ENCODE measurements around the gene COMMD8. TPM values are rescaled to one million over a fixed set of nuclear protein-coding genes. Genes with fewer than 3 reads are reported as not detected.

The COMMD8 gene
- total RNA-seq, 1 experiment from 2014 or later, result 19.9 TPM

GRCh38 chr4:47499700-47500099 is 36.2 kb upstream of the COMMD8 start:
- H3K27me3 ChIP-seq (ENCODE audit: insufficient read depth, low read length), result no peaks in the 10 kb centered on the region
- no peaks in the 10 kb centered on the region for H3K79me2 ChIP-seq (ENCODE audit: insufficient read depth, low read length)
- H3K27ac ChIP-seq (ENCODE audit: low read depth, low read length), result no peak overlapping the region
- intact Hi-C loops (cut with micrococcal nuclease), result no loop called here
- H3K4me2 ChIP-seq (ENCODE audit: low read length), result no peak overlapping the region
- ChIA-PET CTCF (no interaction called here), POLR2A (no interaction called here), RAD21 (ENCODE audit: low non-redundant PET in 1 of 2, low total read pairs in 2 of 2, uncharacterized antibody in 2 of 2, unreplicated experiment in 2 of 2) (no interaction called here)
- no TSS peak for BruUV-seq (replicated peaks)
- no peaks in the 10 kb centered on the region for H4K20me1 ChIP-seq (ENCODE audit: insufficient read depth)
- no peaks in the 10 kb centered on the region for H3K9me2 ChIP-seq (ENCODE audit: insufficient read depth)
- TF ChIP-seq ZNF274 (IDR thresholded peaks at IDR 0.05; ENCODE audit: low read depth, low read length), result no peak
- TF ChIP-seq ZFX (IDR thresholded peaks at IDR 0.05), result no peak
- no peak for TF ChIP-seq RAD21 (IDR thresholded peaks at IDR 0.05; ENCODE audit: low read depth)
- no peak for TF ChIP-seq SRF (IDR thresholded peaks at IDR 0.05; ENCODE audit: low read depth)
- TF ChIP-seq POLR2AphosphoS5 (IDR thresholded peaks at IDR 0.05; ENCODE audit: low read depth, low read length), result no peak
- no peak for TF ChIP-seq EZH2phosphoT487 (IDR thresholded peaks at IDR 0.05; ENCODE audit: borderline replicate concordance)
- no peak for TF ChIP-seq EZH2 (IDR thresholded peaks at IDR 0.05)
- TF ChIP-seq ZBTB33 (IDR thresholded peaks at IDR 0.05; ENCODE audit: extremely low read depth, insufficient replicate concordance, low read length), result no peak
- TF ChIP-seq, protein P1, sequence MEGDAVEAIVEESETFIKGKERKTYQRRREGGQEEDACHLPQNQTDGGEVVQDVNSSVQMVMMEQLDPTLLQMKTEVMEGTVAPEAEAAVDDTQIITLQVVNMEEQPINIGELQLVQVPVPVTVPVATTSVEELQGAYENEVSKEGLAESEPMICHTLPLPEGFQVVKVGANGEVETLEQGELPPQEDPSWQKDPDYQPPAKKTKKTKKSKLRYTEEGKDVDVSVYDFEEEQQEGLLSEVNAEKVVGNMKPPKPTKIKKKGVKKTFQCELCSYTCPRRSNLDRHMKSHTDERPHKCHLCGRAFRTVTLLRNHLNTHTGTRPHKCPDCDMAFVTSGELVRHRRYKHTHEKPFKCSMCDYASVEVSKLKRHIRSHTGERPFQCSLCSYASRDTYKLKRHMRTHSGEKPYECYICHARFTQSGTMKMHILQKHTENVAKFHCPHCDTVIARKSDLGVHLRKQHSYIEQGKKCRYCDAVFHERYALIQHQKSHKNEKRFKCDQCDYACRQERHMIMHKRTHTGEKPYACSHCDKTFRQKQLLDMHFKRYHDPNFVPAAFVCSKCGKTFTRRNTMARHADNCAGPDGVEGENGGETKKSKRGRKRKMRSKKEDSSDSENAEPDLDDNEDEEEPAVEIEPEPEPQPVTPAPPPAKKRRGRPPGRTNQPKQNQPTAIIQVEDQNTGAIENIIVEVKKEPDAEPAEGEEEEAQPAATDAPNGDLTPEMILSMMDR (IDR thresholded peaks at IDR 0.05 in 2 of 3, conservative IDR thresholded peaks at IDR 0.05 in 1 of 3; ENCODE audit: borderline replicate concordance in 1 of 3, insufficient read depth in 1 of 3, low read depth in 2 of 3, low read length in 2 of 3), result no peak
- TF ChIP-seq CEBPB (IDR thresholded peaks at IDR 0.05; ENCODE audit: low read depth), result no peak
- TF ChIP-seq FOSL1 (IDR thresholded peaks at IDR 0.05; ENCODE audit: low read depth), result no peak
- TF ChIP-seq, protein P2, sequence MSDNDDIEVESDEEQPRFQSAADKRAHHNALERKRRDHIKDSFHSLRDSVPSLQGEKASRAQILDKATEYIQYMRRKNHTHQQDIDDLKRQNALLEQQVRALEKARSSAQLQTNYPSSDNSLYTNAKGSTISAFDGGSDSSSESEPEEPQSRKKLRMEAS (IDR thresholded peaks at IDR 0.05), result no peak
- TF ChIP-seq CBX3 (IDR thresholded peaks at IDR 0.05; ENCODE audit: low read depth), result no peak
- H3K9me3 ChIP-seq (ENCODE audit: control insufficient read depth in 1 of 2, insufficient read depth in 1 of 2, low read depth in 1 of 2, low read length in 2 of 2), result no peaks in the 10 kb centered on the region
- no peaks in the 10 kb centered on the region for H3K4me1 ChIP-seq (ENCODE audit: control insufficient read depth in 1 of 2, insufficient read depth in 2 of 2, low read length in 2 of 2)
- DNase-seq (ENCODE audit: low read depth, low spot score) (no peak), ATAC-seq (no peak)
- no peak overlapping the region for H3K9ac ChIP-seq (ENCODE audit: low read length)
- H3K4me3 ChIP-seq (replicated peaks in 1 of 2; ENCODE audit: low read depth in 1 of 2, low read length in 2 of 2), result no peak overlapping the region
- no peak overlapping the region for H2AFZ ChIP-seq (ENCODE audit: low read depth, low read length, poor library complexity, severe bottlenecking)
- H3K36me3 ChIP-seq (ENCODE audit: control insufficient read depth in 1 of 2, insufficient read depth in 2 of 2, low read length in 2 of 2), result no peaks in the 10 kb centered on the region

Data from HCT116 (cell line).